Esophagus squamous epithelium (tissue), 4 donors: ENCODE measurements around the gene ZNF532.

Experiments
- CTCF ChIP-seq, 6 experiments: fragments of 450-650 bp in 4 of 6; fragments of 200-600 bp in 2 of 6; sonication (generic) in 2 of 6; IDR thresholded peaks; one replicate each; pipeline ENCODE4 v1.5.1; 2016 to 2019; ENCODE audit warnings: antibody characterized with exemption in 6 of 6, mild to moderate bottlenecking in 4 of 6, moderate library complexity in 4 of 6
- POLR2A ChIP-seq, 4 donors: fragments of 450-650 bp; IDR thresholded peaks; one replicate each; pipeline ENCODE4 v1.6.1; 2017; ENCODE audit warnings: antibody characterized with exemption in 4 of 4, mild to moderate bottlenecking in 4 of 4, moderate library complexity in 3 of 4

GRCh38 chr18:58975781-58976180, 111.1 kb downstream of the ZNF532 start:
- no peak for TF ChIP-seq CTCF (IDR thresholded peaks at IDR 0.05)
- TF ChIP-seq POLR2A (IDR thresholded peaks at IDR 0.05): no peak
